ENCODE results near the gene ZNF575. TPM values are rescaled to one million over a fixed set of nuclear protein-coding genes. Genes with fewer than 3 reads are reported as not detected.
"Not testable (repeated sequence)": the region's sequence is repeated elsewhere in the genome, so short reads cannot be mapped to it uniquely, and the experiment has no call there.

Gene ZNF575
- total and polyA plus RNA-seq, 9 donors: 1.2 to 5.9 (median 2.8) TPM

DNA sequence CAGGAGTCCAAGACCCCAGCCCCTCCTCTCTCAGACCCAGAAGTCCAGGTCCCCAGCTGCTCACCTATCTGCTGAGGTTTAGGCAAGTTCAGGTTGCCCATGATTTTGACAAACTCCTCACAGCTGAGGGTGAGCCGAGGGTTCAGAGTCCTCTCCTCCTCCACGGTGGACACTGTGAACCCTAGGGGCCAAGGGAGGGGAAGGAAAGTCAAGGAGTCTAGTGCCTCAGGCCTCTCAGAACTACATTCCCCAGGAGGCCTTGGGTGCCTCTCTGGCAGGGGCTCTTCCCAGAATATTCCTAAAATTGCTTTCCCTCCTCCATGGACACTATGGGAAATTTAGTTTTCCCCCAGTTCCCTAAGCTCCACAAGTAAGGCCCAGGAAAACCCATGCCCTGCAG, 25.1 kb upstream of the ZNF575 start:
- Histone ChIP-seq H3K4me3 (no peak overlapping the region), H3K27ac (no peak overlapping the region), H3K4me1 (ENCODE audit: insufficient read depth) (peaks cover 2% of the 10 kb centered on the region), H3K9me3 (no peaks in the 10 kb centered on the region), H3K27me3 (no peaks in the 10 kb centered on the region), H3K36me3 (no peaks in the 10 kb centered on the region)
- intact Hi-C loops (cut with DNase I): no loop called here
- TF ChIP-seq EP300 (IDR thresholded peaks at IDR 0.05): no peak
- no peak for TF ChIP-seq POLR2A (IDR thresholded peaks at IDR 0.05)
- TF ChIP-seq, protein P1, sequence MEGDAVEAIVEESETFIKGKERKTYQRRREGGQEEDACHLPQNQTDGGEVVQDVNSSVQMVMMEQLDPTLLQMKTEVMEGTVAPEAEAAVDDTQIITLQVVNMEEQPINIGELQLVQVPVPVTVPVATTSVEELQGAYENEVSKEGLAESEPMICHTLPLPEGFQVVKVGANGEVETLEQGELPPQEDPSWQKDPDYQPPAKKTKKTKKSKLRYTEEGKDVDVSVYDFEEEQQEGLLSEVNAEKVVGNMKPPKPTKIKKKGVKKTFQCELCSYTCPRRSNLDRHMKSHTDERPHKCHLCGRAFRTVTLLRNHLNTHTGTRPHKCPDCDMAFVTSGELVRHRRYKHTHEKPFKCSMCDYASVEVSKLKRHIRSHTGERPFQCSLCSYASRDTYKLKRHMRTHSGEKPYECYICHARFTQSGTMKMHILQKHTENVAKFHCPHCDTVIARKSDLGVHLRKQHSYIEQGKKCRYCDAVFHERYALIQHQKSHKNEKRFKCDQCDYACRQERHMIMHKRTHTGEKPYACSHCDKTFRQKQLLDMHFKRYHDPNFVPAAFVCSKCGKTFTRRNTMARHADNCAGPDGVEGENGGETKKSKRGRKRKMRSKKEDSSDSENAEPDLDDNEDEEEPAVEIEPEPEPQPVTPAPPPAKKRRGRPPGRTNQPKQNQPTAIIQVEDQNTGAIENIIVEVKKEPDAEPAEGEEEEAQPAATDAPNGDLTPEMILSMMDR (IDR thresholded peaks at IDR 0.05): no peak
- 68 to 78% (median 73%) methylated on average over 2 of the region's 2 CpGs for WGBS, 3 donors
- DNase-seq: no peak

DNA sequence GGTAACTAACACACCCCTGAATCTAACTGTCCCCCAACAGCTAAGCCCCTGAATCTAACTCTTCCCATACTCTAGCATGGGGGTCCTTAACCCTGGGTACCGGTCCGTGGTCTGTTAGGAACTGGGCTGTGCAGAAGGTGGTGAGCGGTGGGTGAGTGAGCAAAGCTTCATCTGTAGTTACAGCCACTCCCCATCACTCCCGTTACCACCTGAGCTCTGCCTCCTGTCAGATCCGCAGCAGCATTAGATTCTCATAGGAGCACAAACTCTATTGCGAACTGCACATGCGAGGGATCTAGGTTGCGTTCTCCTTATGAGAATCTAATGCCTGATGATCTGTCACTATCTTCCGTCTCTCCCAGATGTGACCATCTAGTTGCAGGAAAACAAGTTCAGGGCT, 22.3 kb upstream of the ZNF575 start:
- TF ChIP-seq, protein P1 (IDR thresholded peaks at IDR 0.05): no peak
- TF ChIP-seq POLR2A (IDR thresholded peaks at IDR 0.05) (no peak), EP300 (IDR thresholded peaks at IDR 0.05) (no peak)
- no peaks in the 10 kb centered on the region for H3K27me3 ChIP-seq
- no peaks in the 10 kb centered on the region for H3K36me3 ChIP-seq
- no peaks in the 10 kb centered on the region for H3K9me3 ChIP-seq
- no peak overlapping the region for H3K27ac ChIP-seq
- no peak overlapping the region for H3K4me3 ChIP-seq
- intact Hi-C loops (cut with DNase I): loop anchor here in 1 of 4 donors (5.0 kb wide), 1 partner anchor 48 kb away; no protein-coding TSS in a partner anchor
- no peaks in the 10 kb centered on the region for H3K4me1 ChIP-seq (ENCODE audit: insufficient read depth)
- WGBS, 3 donors: 95 to 98% (median 97%) methylated on average over 9 of the region's 9 CpGs
- DNase-seq: no peak

DNA sequence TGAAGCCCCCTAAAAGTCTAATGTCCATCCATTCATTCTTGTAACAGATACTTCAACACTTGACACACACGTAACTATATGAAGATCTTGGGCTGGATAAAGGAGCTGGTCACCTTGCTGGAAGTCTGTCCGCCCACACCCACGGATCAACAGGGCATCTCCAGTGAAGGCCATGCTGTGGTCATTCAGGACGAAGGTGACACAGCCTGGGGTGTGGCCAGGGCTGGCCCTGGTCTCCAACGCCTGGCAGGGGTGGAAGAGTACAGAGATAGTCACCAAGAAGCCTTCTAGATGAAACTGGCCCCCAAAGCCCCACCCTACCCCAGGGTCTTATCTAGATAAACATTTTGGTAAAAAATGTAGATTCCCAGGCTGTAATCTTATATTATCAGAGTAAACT, 21.7 kb upstream of the ZNF575 start:
- H3K9me3 ChIP-seq: no peaks in the 10 kb centered on the region
- WGBS, 3 donors: 94 to 96% (median 95%) methylated on average over 5 of the region's 5 CpGs
- H3K4me3 ChIP-seq: no peak overlapping the region
- DNase-seq: no peak
- no peak overlapping the region for H3K27ac ChIP-seq
- TF ChIP-seq POLR2A (IDR thresholded peaks at IDR 0.05): no peak
- TF ChIP-seq EP300 (IDR thresholded peaks at IDR 0.05): no peak
- TF ChIP-seq, protein P1 (IDR thresholded peaks at IDR 0.05): no peak
- no peaks in the 10 kb centered on the region for H3K4me1 ChIP-seq (ENCODE audit: insufficient read depth)
- no peaks in the 10 kb centered on the region for H3K27me3 ChIP-seq
- intact Hi-C loops (cut with DNase I): loop anchor here in 1 of 4 donors (5.0 kb wide), 1 partner anchor 49 kb away; no protein-coding TSS in a partner anchor
- no peaks in the 10 kb centered on the region for H3K36me3 ChIP-seq

DNA sequence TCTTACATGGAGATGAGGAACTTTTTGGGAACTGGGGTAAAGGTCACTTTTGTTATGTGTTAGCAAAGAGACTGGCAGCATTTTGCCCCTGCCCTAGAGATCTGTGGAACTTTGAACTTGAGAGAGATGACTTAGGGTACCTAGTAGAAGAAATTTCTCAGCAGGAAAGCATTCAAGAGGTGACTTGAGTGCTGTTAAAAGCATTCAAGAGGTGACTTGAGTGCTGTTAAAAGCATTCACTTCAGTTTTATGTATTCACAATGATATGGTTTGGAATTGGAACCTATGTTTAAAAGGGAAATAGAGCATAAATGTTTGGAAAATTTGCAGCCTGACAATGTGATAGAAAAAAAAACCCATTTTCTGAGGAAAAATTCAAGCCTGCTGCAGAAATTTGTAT, 20.6 kb upstream of the ZNF575 start:
- not testable (repeated sequence) for H3K36me3 ChIP-seq; H3K27me3 ChIP-seq; H3K27ac ChIP-seq; H3K4me3 ChIP-seq; H3K4me1 ChIP-seq (ENCODE audit: insufficient read depth); DNase-seq; H3K9me3 ChIP-seq
- intact Hi-C loops (cut with DNase I): loop anchor here in 1 of 4 donors (5.0 kb wide), 1 partner anchor 50 kb away; no protein-coding TSS in a partner anchor

DNA sequence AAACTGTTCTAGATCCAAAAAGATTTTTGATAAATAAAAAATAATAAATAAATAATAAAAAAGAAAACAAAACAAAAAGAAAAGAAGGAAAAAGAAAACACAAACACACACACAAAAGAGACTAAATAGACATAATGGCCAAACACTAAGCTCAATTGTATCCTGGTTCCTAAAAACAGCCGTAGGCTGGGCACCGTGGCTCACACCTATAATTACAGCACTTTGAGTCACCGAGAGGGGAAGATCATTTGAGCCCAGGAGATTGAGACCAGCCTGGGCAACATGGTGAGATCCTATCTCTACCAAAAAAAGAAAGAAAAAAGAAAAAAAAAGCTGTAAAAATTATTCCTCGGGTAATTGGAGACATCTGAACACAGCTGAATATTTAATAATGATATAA, 14.9 kb upstream of the ZNF575 start:
- no peak for TF ChIP-seq EP300 (IDR thresholded peaks at IDR 0.05)
- TF ChIP-seq, protein P1 (IDR thresholded peaks at IDR 0.05): no peak
- no peak for TF ChIP-seq POLR2A (IDR thresholded peaks at IDR 0.05)
- Histone ChIP-seq H3K27ac (no peak overlapping the region), H3K27me3 (no peaks in the 10 kb centered on the region), H3K4me3 (no peak overlapping the region), H3K4me1 (ENCODE audit: insufficient read depth) (no peaks in the 10 kb centered on the region), H3K36me3 (no peaks in the 10 kb centered on the region), H3K9me3 (no peaks in the 10 kb centered on the region)
- intact Hi-C loops (cut with DNase I): loop anchor here in 3 of 4 donors (2.0 kb wide), 2 partner anchors 69 to 71 kb away; no protein-coding TSS in a partner anchor
- 84 to 89% (median 87%) methylated on average over 4 of the region's 4 CpGs for WGBS, 3 donors
- no peak for DNase-seq
